ENCODE data around the gene CDH4. TPM values are rescaled to one million over a fixed set of nuclear protein-coding genes. Genes with fewer than 3 reads are reported as not detected.

CDH4 gene
- total RNA-seq, 2 donors from 2014 or later: 0.07 to 0.94 TPM

DNA sequence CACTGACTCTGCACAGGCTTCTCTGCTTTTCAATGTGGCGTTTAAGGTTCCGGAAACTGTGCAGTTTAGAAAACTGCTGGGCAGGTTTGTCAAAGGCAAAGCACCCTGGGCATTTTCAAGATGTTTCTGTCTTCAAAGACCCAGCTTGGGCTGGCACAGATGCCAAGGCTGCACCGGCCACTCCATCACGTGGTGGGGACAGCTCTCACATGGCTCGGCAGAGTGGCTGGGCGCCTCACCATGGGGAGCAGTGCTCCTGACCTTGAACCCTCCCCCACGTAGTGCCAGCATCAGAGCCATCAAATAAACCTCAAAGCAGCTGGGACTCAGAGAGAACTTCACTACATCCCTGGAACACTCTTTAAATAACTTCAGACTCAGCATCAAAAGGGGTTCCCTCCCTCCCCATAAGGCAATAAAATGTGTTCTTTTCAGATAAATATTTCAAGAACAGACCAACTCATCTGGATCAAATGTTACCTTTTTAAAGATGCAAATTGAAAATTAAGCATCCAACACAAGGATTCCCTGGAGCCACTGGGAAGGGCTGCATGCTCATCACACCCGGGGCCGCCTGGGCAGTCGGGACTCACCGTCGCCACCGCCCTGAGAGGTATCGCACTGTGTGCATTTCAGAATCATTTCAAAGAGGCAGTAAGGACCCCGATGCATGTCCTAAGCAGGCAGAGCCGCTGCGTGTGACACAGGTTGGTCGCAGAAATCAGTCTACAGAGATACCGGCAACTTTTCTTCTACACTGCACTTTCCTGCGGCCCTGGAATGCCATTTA, 157.1 kb downstream of the CDH4 start:
- Histone ChIP-seq H3K27me3 (no peaks in the 10 kb centered on the region), H3K4me3 (no peak overlapping the region), H3K4me1 (no peaks in the 10 kb centered on the region), H3K27ac (no peak overlapping the region), H3K9me3 (peaks cover 0 to 2% of the 10 kb centered on the region in 2 donors), H3K36me3 (no peaks in the 10 kb centered on the region)
- no peak for DNase-seq (ENCODE audit: low spot score)
- TF ChIP-seq, protein P1, sequence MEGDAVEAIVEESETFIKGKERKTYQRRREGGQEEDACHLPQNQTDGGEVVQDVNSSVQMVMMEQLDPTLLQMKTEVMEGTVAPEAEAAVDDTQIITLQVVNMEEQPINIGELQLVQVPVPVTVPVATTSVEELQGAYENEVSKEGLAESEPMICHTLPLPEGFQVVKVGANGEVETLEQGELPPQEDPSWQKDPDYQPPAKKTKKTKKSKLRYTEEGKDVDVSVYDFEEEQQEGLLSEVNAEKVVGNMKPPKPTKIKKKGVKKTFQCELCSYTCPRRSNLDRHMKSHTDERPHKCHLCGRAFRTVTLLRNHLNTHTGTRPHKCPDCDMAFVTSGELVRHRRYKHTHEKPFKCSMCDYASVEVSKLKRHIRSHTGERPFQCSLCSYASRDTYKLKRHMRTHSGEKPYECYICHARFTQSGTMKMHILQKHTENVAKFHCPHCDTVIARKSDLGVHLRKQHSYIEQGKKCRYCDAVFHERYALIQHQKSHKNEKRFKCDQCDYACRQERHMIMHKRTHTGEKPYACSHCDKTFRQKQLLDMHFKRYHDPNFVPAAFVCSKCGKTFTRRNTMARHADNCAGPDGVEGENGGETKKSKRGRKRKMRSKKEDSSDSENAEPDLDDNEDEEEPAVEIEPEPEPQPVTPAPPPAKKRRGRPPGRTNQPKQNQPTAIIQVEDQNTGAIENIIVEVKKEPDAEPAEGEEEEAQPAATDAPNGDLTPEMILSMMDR (IDR thresholded peaks at IDR 0.05): no peak

DNA sequence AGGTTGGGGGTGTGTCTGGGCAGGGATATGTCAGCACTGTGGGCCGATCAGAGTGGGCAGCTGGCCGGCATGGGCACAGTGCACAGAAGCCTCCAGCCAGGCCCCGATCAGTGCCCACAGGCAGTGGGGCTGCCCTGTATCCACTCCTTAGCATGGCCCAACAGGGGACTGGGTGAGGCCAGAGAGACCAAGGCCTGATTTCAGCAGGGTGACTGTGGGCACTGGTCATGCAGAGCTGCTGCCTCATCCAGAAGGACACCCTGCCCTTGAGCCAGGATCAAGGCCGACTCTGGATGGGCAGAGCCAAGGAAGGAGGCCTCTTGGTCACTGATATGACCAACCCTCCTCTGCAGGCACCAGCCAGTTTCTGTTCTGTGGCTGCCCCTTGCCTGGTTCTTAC, 159.7 kb downstream of the CDH4 start:
- Histone ChIP-seq H3K4me3 (no peak overlapping the region), H3K27me3 (no peaks in the 10 kb centered on the region), H3K36me3 (no peaks in the 10 kb centered on the region), H3K4me1 (no peaks in the 10 kb centered on the region), H3K9me3 (peaks cover 0 to 9% of the 10 kb centered on the region in 2 donors), H3K27ac (no peak overlapping the region)
- DNase-seq (ENCODE audit: low spot score): no peak
- TF ChIP-seq, protein P1 (IDR thresholded peaks at IDR 0.05): no peak

DNA sequence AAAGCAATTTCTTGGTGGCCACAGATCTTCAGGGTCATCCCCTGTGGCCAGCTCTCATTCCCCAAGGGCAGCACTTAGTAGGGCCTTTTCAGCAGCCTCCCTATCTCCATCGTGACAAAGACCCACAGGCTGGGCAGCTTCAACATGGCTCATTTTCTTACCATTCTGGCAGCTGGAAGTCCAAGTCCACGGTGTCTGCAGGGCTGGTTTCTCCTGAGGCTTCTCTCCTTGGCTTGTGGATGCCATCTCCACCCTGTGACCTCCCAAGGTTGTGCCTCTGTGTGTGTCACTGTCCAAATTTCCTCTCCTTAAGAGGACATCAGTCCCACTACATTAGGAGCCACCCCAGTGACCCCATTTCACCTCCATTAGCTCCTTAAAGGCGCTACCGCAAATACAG, 161.7 kb downstream of the CDH4 start:
- TF ChIP-seq, protein P1 (IDR thresholded peaks at IDR 0.05): no peak
- H3K36me3 ChIP-seq: no peaks in the 10 kb centered on the region
- DNase-seq (ENCODE audit: low spot score): no peak

DNA sequence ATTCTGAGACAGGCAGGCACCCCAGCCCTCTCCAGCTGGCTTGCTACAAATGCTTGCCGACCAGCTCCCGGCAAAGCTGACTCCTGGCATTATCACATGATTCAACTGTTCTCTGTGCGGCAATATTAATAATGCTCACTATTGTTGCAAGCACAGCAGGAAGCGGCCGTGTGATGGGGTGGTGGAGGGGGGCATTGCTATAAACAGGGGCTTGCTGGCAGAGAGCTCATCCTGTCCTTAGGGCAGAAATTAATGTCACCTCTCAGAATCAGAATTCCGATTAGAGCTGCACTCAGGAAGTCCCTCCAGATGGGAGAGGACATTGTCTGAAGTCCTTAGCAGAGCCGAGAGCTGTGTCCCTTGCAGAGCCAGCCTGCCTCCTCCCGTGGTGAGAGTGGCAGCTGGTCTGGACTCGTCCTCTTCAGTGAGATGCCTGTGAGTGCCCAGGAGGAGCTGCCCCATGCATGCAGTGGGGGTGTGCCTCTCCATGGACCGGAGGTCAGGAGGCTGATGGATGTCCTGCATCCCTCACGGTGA, 162.5 kb downstream of the CDH4 start:
- TF ChIP-seq, protein P1 (IDR thresholded peaks at IDR 0.05): no peak
- no peaks in the 10 kb centered on the region for H3K4me1 ChIP-seq

More for the DNA sequence above, 161.7 kb downstream of the CDH4 start:
- no peaks in the 10 kb centered on the region for H3K27me3 ChIP-seq
- H3K4me1 ChIP-seq: no peaks in the 10 kb centered on the region
- no peak overlapping the region for H3K27ac ChIP-seq
- H3K4me3 ChIP-seq: no peak overlapping the region
- peaks cover 0 to 9% of the 10 kb centered on the region in 2 donors for H3K9me3 ChIP-seq

DNA sequence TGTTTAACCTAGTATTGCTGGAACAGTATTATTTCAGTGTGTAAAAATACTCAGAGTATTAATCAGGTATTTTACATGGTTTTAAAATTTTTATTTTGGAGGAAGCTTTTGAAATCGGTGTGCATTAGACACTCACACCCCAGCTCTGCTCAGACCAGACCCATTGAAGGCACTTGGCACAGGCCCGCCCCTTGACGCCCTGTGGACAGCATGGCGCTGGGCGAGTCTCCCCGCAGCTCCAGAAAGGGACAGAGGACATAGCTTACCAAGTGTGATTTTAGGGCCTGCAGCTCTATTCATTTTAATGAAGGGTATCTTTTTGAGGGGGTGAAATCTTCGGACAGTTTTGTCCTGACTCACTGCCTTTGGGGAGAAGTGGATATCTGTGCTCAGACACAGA, 164.5 kb downstream of the CDH4 start:
- H3K27me3 ChIP-seq: no peaks in the 10 kb centered on the region
- H3K4me1 ChIP-seq: no peaks in the 10 kb centered on the region
- no peak for DNase-seq (ENCODE audit: low spot score)
- H3K4me3 ChIP-seq: no peak overlapping the region
- no peaks in the 10 kb centered on the region for H3K36me3 ChIP-seq
- H3K27ac ChIP-seq: no peak overlapping the region
- H3K9me3 ChIP-seq: peaks cover 0 to 9% of the 10 kb centered on the region in 2 donors
- TF ChIP-seq, protein P1 (IDR thresholded peaks at IDR 0.05): no peak

More for the DNA sequence above, 162.5 kb downstream of the CDH4 start:
- H3K9me3 ChIP-seq: peaks cover 0 to 9% of the 10 kb centered on the region in 2 donors
- H3K27ac ChIP-seq: no peak overlapping the region
- DNase-seq (ENCODE audit: low spot score): no peak
- H3K4me3 ChIP-seq: no peak overlapping the region
- H3K27me3 ChIP-seq: no peaks in the 10 kb centered on the region
- no peaks in the 10 kb centered on the region for H3K36me3 ChIP-seq
